WTC11 (cell line): ENCODE measurements around the gene KDM2B.

Source experiments
- ATF1 ChIP-seq: sonication (generic); formaldehyde crosslinking; IDR thresholded peaks from 2 replicates; pipeline ENCODE4 v1.8.1; 2023; ENCODE audit warnings: mild to moderate bottlenecking, moderate library complexity, missing genetic modification reagents
- CBFB ChIP-seq: sonication (generic); formaldehyde crosslinking; IDR thresholded peaks from 2 replicates; pipeline ENCODE4 v1.8.1; 2022; ENCODE audit warnings: mild to moderate bottlenecking, low read depth, missing genetic modification reagents
- CTCF ChIP-seq: fragments of 200-600 bp; IDR thresholded peaks from 2 replicates; pipeline ENCODE4 v1.8.0; 2022; ENCODE audit warnings: antibody characterized with exemption
- IRF2 ChIP-seq: sonication (generic); formaldehyde crosslinking; IDR thresholded peaks from 2 replicates; pipeline ENCODE4 v1.8.0; 2022; ENCODE audit warnings: low read depth, missing genetic modification reagents, borderline replicate concordance
- NFYB ChIP-seq: sonication (generic); formaldehyde crosslinking; conservative IDR thresholded peaks from 2 replicates; pipeline ENCODE4 v1.8.0; 2022; ENCODE audit warnings: low read depth, missing genetic modification reagents
- PRRX2 ChIP-seq: fragments of 250-450 bp; sonication (Bioruptor Pico); IDR thresholded peaks from 2 replicates; pipeline ENCODE4 v1.8.0; 2021; ENCODE audit warnings: mild to moderate bottlenecking
- TF ChIP-seq, protein P1 (sequence below): sonication (generic); formaldehyde crosslinking; IDR thresholded peaks from 2 replicates; pipeline ENCODE4 v1.8.0; 2022; ENCODE audit warnings: mild to moderate bottlenecking, missing genetic modification reagents
- TF ChIP-seq, protein P2 (sequence below): sonication (generic); formaldehyde crosslinking; IDR thresholded peaks from 2 replicates; pipeline ENCODE4 v1.8.1; 2022; ENCODE audit warnings: low read depth, missing genetic modification reagents, borderline replicate concordance

DNA sequence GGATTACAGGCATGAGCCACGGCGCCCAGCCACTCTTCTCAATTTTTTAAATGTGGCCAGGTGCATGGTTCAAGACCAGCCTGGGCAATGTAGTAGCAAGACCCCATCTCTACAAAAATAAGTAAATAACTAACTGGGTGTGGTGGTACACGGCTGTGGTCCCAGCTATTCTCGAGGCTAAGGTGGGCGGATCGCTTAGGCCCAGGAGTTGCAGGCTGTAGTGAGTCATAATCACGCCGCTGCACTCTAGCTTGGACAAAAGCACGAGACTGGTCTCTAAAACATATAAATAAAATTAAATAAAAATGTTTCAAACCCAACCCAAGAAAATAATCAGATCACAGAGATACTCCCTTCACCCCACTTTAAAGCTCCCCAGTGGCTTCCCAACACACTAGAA is 8.9 kb downstream of the KDM2B start:
- TF ChIP-seq CTCF (no peak), NFYB (CRISPR knock-in tag) (no peak), CBFB (no peak), IRF2 (CRISPR knock-in tag) (no peak), ATF1 (no peak), PRRX2 (no peak)
- TF ChIP-seq, protein P1, sequence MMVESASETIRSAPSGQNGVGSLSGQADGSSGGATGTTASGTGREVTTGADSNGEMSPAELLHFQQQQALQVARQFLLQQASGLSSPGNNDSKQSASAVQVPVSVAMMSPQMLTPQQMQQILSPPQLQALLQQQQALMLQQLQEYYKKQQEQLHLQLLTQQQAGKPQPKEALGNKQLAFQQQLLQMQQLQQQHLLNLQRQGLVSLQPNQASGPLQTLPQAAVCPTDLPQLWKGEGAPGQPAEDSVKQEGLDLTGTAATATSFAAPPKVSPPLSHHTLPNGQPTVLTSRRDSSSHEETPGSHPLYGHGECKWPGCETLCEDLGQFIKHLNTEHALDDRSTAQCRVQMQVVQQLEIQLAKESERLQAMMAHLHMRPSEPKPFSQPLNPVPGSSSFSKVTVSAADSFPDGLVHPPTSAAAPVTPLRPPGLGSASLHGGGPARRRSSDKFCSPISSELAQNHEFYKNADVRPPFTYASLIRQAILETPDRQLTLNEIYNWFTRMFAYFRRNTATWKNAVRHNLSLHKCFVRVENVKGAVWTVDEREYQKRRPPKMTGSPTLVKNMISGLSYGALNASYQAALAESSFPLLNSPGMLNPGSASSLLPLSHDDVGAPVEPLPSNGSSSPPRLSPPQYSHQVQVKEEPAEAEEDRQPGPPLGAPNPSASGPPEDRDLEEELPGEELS (CRISPR knock-in tag): no peak
- TF ChIP-seq, protein P2, sequence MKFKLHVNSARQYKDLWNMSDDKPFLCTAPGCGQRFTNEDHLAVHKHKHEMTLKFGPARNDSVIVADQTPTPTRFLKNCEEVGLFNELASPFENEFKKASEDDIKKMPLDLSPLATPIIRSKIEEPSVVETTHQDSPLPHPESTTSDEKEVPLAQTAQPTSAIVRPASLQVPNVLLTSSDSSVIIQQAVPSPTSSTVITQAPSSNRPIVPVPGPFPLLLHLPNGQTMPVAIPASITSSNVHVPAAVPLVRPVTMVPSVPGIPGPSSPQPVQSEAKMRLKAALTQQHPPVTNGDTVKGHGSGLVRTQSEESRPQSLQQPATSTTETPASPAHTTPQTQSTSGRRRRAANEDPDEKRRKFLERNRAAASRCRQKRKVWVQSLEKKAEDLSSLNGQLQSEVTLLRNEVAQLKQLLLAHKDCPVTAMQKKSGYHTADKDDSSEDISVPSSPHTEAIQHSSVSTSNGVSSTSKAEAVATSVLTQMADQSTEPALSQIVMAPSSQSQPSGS: no peak
